Bone marrow (tissue), 2 donors: Measurements from ENCODE around the gene NXNL1.
"Not testable (repeated sequence)": the region's sequence is repeated elsewhere in the genome, so short reads cannot be mapped to it uniquely, and the experiment has no call there.

Experiments used
- DNase-seq, 2 donors: peaks; one replicate each; lab custom pipeline; 2025; lab: John Stamatoyannopoulos, UW

The NXNL1 gene, protein sequence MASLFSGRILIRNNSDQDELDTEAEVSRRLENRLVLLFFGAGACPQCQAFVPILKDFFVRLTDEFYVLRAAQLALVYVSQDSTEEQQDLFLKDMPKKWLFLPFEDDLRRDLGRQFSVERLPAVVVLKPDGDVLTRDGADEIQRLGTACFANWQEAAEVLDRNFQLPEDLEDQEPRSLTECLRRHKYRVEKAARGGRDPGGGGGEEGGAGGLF

DNA sequence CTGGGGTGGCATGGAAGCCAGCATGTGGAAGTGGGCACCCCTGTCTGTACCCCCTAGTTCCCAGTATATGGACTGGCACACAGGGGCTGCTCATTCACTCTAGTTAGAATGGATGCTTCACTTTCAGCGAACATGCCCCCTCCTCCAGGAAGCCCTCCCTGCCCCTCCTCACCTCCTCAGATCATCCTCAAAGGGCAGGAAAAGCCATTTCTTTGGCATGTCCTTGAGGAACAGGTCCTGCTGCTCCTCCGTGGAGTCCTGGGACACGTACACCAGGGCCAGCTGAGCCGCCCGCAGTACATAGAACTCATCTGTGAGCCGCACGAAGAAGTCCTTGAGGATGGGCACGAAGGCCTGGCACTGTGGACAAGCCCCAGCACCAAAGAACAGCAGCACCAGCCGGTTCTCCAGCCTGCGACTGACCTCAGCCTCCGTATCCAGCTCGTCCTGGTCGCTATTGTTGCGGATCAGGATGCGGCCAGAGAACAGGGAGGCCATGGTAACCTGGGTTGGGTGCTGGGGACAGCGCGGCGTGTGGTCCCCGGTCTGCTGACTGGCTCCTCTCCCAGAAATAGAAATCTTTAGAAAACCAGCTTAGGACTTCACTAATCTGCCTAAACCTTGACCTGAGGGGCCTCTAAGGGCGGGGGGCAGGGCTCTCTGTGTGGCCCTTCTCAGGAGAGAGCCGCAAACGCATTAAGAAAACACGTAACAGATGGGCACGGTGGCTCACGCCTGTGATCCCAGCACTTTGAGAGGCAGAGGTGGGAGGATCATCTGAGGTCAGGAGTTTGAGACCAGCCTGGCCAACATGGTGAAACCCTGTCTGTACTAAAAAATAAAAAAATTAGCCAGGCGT lies at the start of gene NXNL1:
Gene NXNL1 (minus strand): TSS at position 555 of the 859 bp plus-strand sequence. CDS start 57 bp downstream, at position 498.
- DNase-seq = no peak

DNA sequence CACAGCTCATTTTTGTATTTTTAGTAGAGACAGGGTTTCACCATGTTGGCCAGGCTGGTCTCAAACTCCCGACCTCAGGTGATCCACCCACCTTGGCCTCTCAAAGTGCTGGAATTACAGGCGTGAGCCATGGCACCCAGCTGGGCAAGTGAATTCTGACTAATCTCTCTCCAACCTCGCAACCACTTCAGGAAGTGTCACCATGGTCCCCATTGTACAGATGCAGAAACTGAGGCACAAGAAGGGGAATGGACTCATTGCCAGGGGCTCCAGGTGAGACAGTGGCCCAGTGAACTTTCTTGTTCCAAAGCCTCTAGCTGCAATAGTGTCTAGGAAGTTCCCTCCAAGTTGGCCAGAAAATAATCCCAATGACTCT lies 47.8 kb upstream of the NXNL1 start:
- DNase-seq = not testable (repeated sequence)

DNA sequence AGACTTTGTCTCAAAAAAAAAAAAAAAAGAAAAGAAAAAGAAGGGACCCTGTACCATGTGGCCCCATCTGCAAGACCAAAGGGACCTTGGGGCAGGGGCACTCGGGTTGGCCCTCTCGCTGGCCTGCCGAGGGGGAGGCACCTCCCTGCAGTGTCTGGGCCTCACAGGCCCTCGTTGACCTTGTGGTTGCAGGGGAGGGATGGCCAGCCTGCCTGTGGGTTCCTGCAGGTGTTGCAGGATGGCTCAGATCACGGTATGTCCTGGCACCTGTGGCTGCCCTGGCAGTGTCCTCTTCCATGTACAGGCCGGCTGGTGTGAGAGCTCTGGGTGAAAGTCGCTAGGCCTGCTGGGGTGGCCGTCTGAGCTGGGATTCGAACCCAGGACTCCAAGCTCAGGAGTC lies 46.0 kb upstream of the NXNL1 start:
- DNase-seq = no peak

DNA sequence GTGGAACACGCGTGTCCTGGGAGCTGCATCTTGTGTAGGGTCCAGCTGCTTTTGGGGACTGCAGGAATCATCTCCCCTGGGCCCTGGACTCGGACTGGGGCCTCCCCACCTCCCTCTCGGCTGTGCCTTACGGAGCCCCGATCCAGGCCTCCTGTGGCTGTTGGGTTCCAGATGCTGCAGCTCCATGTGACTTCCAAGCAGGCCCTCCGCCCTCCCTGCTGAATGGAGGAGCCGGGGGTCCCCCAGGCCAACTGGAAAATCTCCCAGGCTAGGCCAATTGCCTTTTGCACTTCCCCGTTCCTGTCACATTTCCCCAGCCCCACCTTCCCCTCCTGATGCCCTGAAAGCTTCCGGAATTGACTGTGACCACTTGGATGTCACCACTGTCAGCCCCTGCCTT lies 44.5 kb upstream of the NXNL1 start:
- DNase-seq = no peak

DNA sequence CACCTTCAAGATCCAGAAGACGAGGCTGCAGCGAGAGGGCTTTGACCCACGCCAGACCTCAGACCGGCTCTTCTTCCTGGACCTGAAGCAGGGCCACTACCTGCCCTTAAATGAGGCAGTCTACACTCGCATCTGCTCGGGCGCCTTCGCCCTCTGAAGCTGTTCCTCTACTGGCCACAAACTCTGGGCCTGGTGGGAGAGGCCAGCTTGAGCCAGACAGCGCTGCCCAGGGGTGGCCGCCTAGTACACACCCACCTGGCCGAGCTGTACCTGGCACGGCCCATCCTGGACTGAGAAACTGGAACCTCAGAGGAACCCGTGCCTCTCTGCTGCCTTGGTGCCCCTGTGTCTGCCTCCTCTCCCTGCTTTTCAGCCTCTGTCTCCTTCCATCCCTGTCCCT lies 43.7 kb upstream of the NXNL1 start:
- DNase-seq = no peak

DNA sequence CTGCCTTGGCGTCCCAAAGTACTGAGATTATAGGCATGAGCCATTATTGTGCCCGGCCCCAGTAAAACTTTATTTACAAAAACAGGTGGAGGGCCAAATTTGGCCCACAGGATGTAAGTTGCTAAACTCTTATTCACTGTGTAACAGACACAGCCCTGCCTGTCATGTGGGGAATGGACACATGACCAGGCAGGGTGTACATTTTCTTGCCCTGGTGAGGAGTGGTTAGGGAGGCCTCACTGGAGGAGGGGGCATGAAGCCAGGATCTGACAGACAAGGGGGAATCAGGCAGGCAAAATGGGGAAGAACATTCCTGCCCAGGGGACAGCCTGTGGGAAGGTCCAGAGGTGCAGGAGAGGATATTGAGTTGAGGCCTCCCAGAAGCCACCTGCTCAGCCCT lies 43.3 kb upstream of the NXNL1 start:
- DNase-seq = no peak

DNA sequence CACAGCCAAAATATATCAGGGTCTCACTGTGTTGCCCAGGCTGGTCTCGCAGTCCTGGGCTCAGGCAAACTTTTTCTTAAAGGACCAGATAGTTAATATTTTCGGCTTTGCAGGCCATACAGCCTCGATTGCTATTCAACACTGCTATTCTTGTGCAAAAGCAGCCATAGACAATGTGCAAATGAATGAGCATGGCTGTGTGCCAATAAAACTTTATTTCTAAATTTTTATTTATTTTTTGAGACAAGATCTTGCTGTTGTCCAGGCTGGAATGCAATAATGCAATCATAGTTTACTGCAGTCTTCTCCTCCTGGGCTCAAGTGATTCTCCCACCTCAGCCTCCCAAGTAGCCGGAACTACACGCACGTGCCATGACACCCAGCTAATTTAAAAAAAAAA lies 42.5 kb upstream of the NXNL1 start:
- no peak for DNase-seq

DNA sequence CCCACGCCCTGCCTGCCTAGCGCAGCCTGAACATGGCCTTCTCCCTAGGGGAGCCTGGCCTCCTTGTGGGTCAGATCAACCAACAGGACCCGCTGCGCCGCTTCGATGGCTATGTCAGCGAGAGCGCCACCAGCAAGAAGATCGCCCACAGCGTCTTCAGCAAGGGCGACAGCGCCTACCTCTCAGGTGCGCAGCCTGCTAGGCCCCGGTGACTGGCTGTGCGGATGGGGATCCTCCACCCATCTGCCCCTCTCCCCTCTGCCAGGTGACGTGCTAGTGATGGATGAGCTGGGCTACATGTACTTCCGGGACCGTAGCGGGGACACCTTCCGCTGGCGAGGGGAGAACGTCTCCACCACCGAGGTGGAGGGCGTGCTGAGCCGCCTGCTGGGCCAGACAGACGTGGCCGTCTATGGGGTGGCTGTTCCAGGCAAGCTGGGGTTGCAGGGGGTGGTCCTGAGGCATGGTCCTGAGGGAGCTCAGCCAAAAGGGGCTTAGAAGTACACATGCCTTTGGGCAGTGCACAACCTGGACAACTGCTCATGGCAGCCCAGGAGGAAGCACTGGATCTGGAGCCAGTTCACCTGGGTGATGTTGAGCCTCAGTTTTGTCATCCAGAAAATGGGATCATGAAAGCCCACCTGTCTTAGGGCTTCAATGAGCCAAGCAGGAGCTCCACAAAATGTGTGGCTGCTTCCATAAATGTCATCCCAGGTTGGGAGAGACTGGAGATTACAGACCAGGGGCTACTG lies 39.9 kb upstream of the NXNL1 start:
- DNase-seq = no peak

DNA sequence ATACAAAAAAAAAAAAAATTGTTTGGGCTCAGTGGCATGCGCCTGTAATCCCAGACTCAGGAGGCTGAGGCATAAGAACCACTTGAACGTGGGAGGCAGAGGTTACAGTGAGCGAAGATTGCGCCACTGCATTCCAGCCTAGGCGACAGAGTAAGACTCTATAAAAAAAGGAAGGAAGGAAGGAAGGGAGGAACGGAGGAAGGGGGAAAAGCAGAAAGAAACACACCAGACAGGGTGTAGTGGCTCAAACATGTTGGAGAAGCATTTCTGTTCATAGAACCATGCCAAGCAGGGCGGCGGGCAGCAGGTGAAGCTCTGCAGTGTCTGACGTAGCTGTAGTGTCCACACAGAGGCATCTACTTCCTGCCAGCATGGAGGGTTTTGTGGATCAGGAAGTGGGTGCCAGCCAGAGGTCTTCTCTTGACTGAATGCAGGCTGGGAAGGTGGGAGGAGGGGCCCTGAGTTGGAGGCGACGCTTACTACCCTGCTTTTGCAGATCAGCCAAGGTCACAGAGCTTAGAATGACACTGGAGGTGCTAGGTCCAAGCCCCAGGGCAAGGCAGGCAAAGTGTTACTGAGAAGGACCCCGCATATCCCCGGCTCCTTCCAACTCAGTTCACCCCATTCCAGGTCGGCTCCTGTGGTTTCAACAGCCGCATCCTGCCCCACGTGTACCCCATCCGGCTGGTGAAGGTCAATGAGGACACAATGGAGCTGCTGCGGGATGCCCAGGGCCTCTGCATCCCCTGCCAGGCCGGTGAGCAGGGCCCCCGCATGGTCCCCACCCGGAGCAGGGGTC lies 39.1 kb upstream of the NXNL1 start:
- DNase-seq = peak in 1 of 2 donors; percentile 57

DNA sequence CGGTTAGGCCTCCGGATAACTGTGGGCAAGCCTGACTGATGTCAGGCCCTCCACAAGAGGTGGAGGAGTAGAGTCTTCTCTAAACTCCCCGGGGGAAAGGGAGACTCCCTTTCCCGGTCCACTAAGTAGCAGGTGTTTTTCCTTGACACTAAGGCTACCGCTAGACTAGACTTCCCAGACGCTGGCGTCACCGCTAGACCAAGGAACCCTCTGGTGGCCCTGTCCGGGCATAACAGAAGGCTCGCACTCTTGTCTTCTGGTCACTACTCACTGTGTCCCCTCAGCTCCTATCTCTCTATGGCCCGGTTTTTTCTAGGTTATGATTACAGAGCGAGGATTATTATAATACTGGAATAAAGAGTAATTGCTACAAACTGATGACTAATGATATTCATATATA lies 38.3 kb upstream of the NXNL1 start:
- not testable (repeated sequence) for DNase-seq

DNA sequence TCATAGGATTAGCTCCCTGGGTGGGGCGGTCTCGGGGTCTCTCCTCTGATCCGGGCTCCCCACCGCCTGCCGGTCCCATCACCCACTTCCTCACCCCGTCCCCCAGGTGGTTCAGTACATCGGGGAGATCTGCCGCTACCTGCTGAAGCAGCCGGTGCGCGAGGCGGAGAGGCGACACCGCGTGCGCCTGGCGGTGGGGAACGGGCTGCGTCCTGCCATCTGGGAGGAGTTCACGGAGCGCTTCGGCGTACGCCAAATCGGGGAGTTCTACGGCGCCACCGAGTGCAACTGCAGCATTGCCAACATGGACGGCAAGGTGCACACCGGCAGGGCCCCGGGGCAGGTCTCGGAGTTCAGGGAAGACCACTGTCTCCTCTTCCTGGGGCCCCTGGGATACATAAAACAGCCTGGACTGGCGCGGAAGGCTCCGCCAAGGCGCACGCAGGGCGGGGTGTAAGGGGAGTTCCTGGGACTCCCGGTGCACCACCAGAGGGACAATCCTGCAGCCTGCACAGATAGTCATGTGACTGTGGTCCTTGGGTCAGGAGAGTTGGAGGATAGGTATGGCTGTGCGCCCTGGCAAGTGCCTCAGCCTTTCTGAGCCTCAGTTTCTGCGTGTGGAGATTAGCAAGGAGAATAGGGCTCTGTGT lies 36.5 kb upstream of the NXNL1 start:
- DNase-seq = no peak

DNA sequence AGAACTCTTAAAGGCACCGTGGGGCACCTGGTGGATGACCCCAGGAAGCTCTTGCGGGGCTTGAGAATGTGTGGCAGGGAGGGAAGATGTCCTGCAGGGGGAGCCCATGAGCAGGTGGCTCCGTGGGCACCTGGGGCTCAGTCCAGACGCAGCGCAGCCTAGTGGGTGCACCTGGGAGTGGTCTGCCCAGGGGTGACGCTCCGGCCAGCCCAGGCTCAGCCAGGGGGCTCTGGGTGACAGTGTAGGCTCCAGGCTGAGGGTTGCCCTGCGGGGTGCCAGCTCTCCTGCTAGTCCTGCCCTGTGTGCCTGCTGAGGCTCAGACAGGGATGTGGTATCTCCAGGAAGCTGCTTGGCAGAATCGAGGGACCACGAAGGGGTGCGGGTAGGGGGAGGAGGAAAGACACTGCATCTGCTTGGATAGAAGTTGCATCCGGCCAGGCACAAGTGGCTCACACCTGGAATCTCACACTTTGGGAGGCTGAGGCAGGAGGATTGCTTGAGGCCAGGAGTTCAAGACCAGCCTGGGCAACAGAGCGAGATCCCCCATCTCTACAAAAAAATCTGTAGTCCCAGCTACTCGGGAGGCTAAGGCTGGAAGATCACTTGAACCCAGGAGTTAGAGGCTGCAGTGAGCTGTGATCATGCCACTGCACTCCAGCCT lies 35.7 kb upstream of the NXNL1 start:
- DNase-seq = peak; percentile 49 to 79

DNA sequence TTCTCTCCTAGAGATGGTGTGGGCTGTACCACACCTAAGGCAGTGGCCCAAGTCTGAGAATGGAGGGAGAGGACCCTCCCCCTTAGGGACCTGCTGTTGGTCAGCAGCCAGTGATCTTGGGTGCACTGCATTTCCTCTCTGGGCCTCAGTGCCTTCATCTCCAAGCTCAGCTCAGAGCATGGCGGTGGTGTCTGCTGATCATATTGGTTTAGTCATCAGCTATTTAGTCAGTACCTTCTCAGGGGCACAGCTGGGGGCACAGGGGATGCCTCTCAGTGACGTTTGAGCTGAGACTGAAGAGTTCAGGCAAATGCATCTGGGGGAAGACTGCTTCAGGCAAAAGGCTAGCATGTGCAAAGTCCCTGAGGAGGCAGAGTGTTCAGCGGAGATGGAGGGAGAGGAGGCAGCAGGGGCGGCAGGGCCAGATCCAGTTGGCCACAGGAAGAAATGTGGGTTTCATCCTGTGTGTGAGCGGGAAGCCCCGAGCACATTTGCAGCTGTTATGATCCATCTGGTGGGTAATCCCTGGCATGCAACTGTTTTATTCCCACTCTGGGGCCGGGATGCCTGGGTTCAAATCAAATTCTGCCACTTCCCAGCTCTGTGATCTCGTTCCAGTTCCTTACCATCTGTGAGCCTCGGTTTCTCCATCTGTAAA lies 35.0 kb upstream of the NXNL1 start:
- DNase-seq = no peak

DNA sequence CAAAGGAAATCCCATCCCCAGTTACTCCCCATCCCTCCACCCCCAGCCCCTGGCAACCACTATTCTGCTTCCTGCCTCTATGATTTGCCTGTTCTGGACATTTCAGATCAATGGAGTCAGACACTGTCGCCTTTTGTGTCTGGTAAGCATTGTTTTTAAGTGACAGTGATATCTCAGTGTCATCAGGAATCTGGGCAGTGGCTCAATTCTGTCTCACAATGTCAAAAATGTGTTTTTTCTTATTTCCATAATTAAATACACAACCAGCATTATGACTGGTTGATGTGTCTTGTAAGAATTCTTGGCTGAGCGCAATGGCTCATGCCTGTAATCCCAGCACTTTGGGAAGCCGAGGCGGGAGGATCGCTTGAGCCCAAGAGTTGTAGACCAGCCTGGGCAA lies 30.6 kb upstream of the NXNL1 start:
- DNase-seq = no peak

DNA sequence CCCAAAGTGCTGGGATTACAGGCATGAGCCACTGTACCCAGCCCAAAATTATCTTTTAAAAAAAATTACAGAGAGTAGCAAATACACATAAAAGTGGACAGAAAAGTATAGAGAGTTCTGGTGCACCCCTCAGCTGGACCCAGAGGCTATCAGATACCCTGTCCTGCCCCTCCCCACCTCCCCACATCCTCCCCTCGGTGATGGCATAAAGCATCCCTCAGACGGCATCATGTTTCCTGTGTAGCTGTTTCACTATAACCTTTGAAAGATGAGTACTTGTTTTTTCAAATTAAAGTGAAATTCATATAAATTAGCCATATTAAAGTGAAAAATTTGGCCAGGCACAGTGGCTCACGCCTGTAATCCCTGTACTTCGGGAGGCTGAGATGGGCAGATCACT lies 29.7 kb upstream of the NXNL1 start:
- DNase-seq = no peak

DNA sequence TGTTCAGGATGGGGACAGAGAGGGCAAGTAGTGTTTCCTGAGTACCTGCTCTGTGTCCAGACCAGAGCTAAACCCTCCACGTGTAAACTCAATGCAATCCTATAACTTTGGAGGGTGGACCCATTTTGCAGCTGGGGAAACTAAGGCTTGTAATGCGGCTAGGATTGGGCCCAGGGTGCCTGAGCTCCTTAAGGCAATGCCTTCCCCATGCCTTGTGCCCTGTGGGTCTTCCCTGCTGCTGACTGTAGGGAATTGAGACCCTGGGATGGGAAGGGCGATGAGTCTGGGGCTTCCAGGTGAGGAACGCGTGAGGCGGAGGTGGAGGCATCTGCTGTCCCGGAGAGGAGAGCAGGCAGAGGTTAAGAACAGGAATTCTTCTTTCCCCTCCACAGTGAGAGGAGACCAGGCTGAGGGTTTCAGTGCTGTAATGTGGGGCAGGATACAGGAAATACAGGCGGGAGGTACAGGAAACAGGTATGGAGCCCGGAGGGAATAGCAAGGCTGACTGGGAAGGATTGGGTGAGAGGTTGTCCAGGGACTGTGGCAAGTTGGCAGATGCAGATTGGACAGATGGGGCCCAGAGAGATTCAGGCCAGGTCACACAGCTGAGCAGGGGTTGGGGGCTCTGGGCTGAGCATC lies 28.8 kb upstream of the NXNL1 start:
- DNase-seq = no peak

DNA sequence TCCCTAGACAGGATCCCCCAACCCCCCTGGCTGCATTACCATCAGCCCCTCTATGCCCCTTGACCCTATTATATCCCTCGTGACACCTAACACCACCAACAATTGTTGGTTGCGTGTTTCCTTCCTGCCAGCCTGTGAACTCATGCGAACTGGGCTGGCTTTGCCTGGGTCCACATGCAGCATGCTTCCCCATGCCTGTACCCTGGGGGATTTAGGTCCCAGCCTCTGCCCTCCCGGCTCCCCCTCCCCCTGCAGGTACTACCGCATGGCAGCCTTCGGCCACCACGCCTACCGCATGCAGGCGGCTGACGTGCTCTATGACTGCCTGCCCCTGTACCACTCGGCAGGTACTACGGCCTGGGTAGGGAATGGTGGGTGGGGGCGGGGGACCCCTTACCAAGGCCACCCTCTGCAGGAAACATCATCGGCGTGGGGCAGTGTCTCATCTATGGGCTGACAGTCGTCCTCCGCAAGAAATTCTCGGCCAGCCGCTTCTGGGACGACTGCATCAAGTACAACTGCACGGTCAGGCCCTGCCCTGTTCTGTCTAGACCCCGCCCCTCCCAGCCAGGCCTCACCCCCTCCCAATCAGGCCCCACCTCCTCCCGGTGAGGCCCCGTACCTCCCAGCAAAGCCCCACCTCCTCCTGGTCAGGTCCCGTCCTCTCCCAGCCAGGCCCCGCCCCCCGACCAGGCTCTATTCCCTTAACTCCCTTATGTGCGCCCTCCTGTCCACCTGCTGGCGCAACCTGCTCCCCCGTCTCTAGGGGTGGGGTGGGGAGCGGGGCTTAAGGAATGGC lies 28.1 kb upstream of the NXNL1 start:
- DNase-seq = no peak

DNA sequence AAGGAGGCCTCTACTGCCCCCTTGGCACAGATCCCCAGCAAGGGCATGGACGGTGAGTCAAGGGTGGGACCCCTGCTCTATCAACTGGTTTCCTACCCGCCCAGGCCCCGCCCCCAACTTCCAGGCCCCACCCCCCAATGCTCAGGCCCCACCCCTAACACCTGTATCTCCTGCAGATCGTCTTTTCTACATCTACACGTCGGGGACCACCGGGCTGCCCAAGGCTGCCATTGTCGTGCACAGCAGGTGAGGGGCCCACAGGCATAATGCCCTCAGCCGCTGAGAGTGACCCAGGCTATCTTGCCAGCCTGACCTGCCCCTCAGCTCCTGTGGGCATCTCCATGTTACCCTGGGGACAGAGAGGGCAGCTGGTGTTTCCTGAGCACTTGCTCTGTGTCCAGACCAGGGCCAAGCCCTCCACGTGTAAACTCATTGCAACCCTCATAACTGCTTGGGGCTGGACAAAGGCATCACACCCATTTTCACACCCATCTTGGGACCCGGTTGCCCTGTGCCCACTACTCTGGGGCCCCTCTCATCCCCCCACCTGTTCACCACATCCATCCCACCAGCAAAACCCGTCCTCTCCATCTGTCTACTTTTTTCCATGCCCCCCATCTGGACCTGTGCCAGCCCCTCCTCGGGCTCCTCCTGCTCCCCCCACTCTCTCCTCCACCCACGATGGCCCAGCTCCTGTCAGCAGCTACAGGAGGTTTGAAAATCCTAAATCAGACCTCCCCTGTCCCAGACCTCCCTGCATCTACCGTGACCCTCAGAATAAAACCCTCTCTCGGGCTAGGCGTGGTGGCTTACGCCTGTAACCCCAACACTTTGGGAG lies 26.8 kb upstream of the NXNL1 start:
- no peak for DNase-seq
